HAP-1 (cell line): ENCODE measurements around the gene AMOTL2.

Experiments
- DNase-seq, 2 experiments: peaks; one replicate each; pipeline ENCODE4 v3.0.0-alpha.2; 2016 to 2020; ENCODE audit warnings: low spot score in 2 of 2
- H3K27me3 ChIP-seq: fragments of 250-450 bp; sonication (Bioruptor Pico); 2 replicates; pipeline ENCODE4 v1.5.1; 2020; ENCODE audit warnings: low read depth, mild to moderate bottlenecking, moderate library complexity
- H3K36me3 ChIP-seq: fragments of 250-450 bp; sonication (Bioruptor Pico); replicated peaks from 2 replicates; pipeline ENCODE4 v1.5.1; 2020; ENCODE audit warnings: mild to moderate bottlenecking
- H3K4me1 ChIP-seq: fragments of 250-450 bp; sonication (Bioruptor Pico); 2 replicates; pipeline ENCODE4 v1.5.1; 2020; ENCODE audit warnings: mild to moderate bottlenecking
- H3K4me3 ChIP-seq: fragments of 250-450 bp; sonication (Bioruptor Pico); 2 replicates; pipeline ENCODE4 v1.5.1; 2020; ENCODE audit warnings: mild to moderate bottlenecking, moderate library complexity
- H3K9me3 ChIP-seq: fragments of 250-450 bp; sonication (Bioruptor Pico); 2 replicates; pipeline ENCODE4 v1.5.1; 2020; ENCODE audit warnings: mild to moderate bottlenecking, moderate library complexity
- in situ Hi-C: fragments of 300-500 bp; cut with MboI; formaldehyde crosslinking; loops from 3 replicates; pipeline ENCODE4 v1.14.3; 2020; ENCODE audit warnings: low sequenced_read_pairs, inconsistent platforms, mixed read lengths

The AMOTL2 gene

DNA sequence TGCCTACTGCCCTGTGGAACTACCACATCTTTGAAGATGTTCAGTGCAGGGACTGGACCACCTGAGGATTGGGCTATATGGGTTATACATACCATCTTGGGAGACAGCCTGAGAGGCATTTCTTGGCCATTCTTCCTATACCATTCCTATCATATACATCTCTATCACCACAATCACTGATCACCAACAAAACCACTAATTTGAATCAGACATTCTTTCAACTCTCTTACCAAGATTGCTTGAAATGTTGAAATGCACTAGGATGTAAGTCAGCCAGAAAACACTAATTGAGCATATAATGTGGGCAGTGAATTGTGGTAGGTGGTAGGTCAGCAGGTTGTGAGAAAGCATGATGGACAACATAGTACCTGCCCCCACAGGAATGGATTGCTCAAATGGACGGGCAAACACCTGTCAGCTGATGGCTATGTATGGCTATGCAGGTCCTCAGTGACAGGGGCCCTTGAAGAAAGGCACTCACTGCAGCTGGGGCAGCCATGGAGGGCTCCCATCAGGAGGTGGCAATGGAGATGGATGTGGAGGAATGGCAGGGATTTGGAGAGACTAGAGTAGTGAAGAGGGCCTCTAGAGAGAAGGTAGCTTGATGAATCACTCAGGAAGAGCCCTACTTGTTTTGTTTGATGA lies 49.1 kb downstream of the AMOTL2 start:
- H3K4me1 ChIP-seq: peaks cover 29% of the 10 kb centered on the region
- no peak for DNase-seq
- H3K4me3 ChIP-seq: no peak overlapping the region
- H3K27me3 ChIP-seq: no peaks in the 10 kb centered on the region
- no peaks in the 10 kb centered on the region for H3K36me3 ChIP-seq
- in situ Hi-C loops: no loop called here
- no peaks in the 10 kb centered on the region for H3K9me3 ChIP-seq

DNA sequence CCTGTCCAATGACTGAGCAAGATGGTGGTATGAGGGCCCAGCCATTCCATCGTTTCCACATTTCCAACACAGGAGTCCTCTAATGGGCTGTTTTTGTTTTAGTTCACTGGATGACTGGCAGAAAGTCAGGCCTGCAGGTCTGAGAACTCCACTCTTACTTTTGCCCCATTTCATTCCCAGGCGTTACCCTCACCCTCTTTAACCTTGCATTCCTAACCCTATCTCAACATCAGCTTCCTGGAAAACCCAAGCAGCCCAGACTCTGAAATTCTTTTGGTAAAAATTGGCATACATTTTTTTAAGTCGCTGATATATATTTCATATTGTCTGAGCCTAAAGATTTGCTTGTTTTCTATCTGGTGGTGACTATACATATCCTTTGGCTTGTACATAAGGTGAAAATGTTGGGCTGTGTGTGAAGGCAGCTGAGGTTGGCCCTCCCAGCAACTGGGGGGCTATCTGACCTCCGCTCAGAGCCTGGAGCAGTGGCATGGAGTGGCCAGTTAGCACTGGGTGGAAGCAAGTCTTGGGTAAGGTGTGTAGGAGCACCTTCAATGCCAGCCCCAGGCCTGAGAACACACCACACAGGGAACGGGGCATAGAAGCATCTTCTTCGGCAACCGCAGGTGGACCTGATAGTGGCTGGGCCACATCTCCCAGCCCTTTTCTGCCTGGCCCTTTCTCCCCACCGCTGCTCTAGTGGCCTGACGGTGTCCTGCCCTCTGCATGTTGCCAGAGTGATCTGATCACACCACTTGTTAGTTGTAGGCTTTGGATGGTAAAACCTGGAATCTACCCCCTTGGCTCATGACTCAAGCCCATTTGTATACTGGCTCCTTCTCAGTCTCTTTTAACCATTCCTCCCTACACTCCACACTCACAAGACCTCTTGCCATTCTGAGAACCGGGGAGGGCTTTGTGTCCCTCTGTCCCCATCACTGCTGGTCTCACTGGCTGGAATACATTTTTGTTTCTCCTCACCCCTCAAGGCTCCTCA lies 50.0 kb downstream of the AMOTL2 start:
- H3K4me1 ChIP-seq: peaks cover 24% of the 10 kb centered on the region
- no peaks in the 10 kb centered on the region for H3K27me3 ChIP-seq
- in situ Hi-C loops: no loop called here
- DNase-seq: no peak
- H3K36me3 ChIP-seq: no peaks in the 10 kb centered on the region
- no peak overlapping the region for H3K4me3 ChIP-seq
- no peaks in the 10 kb centered on the region for H3K9me3 ChIP-seq

DNA sequence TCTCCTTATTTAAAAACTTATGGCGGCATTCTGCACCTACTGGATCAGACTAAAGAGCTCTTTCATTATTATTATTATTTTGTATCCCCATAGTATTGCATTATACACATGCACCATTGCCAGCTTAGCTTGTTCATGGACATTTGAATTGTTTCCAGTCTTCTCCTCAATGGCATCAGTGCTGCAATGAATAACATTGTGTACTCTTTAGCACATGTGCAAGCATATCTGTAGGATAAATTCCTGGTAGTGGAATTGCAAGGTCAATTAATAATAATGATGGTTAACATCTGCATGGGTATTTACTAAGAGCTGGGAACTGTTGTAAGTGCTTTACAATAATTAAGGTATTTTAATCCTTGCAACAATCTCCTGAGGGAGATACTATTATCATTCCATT lies 52.0 kb downstream of the AMOTL2 start:
- in situ Hi-C loops: no loop called here
- no peak for DNase-seq
- Histone ChIP-seq H3K9me3 (no peaks in the 10 kb centered on the region), H3K4me1 (peaks cover 10% of the 10 kb centered on the region), H3K4me3 (no peak overlapping the region), H3K27me3 (no peaks in the 10 kb centered on the region), H3K36me3 (no peaks in the 10 kb centered on the region)

DNA sequence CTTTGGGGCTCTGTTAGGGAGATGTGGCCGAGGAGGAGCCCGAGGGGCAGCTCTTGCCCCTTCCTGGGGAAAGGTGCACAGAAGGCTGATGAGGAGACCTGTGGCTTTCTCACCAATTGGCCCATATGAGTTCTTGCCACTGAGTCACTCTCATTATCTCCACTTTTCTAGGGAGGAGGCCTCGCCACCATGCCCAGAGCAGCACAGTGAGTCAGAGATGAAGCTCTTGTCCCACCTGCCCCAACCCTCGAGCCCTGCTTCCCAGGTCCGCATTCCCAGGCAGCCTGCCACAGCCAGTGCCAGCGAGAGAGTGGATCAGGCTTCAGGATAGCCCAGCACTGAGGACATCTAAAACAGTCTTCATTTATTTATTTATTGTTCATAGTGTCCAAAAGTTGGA lies 53.5 kb downstream of the AMOTL2 start:
- H3K4me1 ChIP-seq: no peaks in the 10 kb centered on the region
- no peaks in the 10 kb centered on the region for H3K9me3 ChIP-seq
- H3K36me3 ChIP-seq: no peaks in the 10 kb centered on the region
- H3K27me3 ChIP-seq: no peaks in the 10 kb centered on the region
- no peak overlapping the region for H3K4me3 ChIP-seq
- in situ Hi-C loops: no loop called here
- no peak for DNase-seq

DNA sequence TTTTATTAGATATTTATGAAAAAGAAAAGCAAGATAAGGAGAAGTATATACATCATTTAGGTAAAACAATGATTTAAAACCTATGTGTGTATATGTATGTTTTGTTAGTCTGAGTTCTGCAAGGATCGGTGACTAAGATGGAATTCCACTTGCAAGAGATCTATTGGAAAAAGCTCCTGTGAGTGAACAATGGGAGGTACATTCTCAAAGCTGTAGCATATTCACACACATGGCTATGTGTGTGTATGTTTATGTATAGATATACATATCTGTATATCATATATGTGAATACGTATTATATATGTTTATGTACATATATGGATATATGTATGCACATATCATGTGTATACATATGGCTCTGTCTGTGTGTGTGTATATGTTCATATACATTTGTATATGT lies 54.3 kb downstream of the AMOTL2 start:
- in situ Hi-C loops: no loop called here
- H3K4me1 ChIP-seq: no peaks in the 10 kb centered on the region

DNA sequence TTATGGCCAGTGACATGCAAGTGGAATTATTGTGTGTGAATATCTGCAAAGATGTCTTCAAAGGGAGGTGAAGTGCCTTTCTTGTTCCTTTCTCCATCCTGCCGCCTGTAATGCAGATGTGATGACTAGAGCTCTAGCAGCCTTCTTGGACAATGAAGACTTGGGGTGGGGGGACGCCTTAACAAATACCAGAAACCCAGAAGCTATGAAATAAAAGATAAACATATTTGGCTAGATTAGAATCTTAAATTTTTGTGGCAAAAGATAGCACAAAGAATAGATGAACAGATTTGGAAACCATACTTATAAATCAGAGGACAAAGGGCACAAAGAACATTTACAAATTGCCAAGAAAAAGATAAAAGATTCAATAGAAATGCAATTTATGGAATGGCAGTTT lies 56.1 kb downstream of the AMOTL2 start:
- no peaks in the 10 kb centered on the region for H3K27me3 ChIP-seq
- peaks cover 4% of the 10 kb centered on the region; the same call in 1 of the 2 replicates for H3K4me1 ChIP-seq
- H3K9me3 ChIP-seq: no peaks in the 10 kb centered on the region
- DNase-seq: no peak
- in situ Hi-C loops: no loop called here
- no peaks in the 10 kb centered on the region for H3K36me3 ChIP-seq
- H3K4me3 ChIP-seq: no peak overlapping the region

More for the DNA sequence above, 54.3 kb downstream of the AMOTL2 start:
- H3K27me3 ChIP-seq: no peaks in the 10 kb centered on the region
- no peak for DNase-seq
- H3K4me3 ChIP-seq: no peak overlapping the region
- H3K36me3 ChIP-seq: no peaks in the 10 kb centered on the region
- no peaks in the 10 kb centered on the region for H3K9me3 ChIP-seq

DNA sequence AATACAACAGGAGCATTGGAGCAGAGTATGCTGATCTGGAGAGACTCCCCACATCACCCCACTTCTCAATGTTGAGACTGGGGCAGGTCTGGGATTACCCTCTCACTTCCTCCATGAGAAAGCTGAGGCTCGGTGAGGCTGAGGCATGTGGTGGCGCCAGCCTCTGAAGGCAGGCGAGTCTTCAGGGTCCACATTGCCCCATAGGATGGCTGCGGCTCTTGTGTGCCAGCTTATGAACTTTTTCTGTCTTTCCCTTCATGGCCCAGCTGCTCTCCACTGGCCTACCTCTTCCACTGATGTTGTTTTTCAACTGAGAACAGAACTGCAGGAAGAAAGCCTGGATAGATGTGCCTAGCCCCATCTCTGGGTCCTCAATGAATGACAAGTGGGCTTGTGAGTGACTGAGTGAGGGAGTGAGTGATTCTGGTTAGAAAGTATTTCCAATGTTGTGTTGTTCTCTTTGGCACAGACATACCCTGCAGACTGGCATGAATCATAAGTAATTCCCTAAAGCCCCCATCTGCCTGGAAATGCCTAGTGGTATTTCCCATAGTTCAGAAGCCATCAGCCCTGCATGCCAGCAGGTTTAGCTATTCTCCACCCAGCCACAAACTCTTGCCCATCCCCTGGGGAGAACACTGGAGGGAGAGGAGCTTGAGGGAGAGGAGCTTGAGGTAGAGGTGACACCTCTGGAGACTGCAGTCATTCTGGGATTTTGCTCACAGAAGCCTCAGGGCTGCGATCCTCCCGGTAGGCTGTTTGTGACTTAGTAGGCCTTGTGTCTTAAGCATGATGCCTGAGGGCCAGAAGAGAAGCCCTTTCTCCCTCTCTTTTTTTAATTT lies 56.9 kb downstream of the AMOTL2 start:
- no peaks in the 10 kb centered on the region for H3K36me3 ChIP-seq
- peaks cover 4% of the 10 kb centered on the region; the same call in 1 of the 2 replicates for H3K4me1 ChIP-seq
- in situ Hi-C loops: no loop called here
- DNase-seq: no peak
- H3K27me3 ChIP-seq: no peaks in the 10 kb centered on the region
- no peak overlapping the region for H3K4me3 ChIP-seq
- H3K9me3 ChIP-seq: no peaks in the 10 kb centered on the region

DNA sequence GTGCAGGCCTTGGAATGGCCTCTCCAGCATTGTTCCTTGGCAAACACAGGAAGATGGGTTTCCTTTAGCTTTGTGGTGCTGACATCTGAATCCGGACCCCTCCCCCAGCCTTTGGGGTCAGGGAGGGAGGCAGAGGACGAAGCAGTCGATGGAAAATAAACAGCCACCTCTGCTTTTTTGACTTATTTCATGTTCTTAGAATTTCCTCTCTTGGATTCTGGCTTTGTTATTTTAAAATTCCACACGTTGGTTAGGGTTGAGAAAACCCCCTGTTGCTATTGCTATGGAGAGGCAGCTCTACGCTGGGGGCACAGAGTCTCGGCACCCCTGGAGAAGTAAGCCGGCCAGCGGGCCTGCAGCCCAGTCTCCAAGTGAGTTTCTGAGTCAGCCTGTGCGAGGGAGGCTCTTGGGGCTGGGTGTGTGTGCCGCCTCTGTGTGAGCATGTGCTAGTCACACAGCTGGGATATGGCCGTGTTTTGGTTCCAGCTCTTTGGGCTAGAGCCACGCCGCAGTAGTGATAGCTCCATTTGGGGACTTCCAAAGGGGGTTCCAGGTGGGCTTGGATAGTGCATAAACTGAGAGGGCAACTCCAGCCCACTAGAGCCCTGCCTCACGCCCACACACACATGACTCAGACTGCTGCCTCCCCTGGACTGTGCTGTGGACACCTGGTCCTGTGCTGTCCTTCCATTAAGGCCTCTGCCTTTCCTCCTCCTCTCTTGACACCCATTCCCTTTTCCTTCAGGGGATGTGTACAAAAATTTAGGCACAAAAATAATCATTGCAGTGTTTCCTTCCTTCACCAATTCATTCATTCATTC lies 58.8 kb downstream of the AMOTL2 start:
- in situ Hi-C loops: no loop called here
- Histone ChIP-seq H3K27me3 (no peaks in the 10 kb centered on the region), H3K36me3 (no peaks in the 10 kb centered on the region), H3K4me3 (no peak overlapping the region), H3K4me1 (peaks cover 4% of the 10 kb centered on the region; the same call in 1 of the 2 replicates), H3K9me3 (no peaks in the 10 kb centered on the region)
- no peak for DNase-seq

DNA sequence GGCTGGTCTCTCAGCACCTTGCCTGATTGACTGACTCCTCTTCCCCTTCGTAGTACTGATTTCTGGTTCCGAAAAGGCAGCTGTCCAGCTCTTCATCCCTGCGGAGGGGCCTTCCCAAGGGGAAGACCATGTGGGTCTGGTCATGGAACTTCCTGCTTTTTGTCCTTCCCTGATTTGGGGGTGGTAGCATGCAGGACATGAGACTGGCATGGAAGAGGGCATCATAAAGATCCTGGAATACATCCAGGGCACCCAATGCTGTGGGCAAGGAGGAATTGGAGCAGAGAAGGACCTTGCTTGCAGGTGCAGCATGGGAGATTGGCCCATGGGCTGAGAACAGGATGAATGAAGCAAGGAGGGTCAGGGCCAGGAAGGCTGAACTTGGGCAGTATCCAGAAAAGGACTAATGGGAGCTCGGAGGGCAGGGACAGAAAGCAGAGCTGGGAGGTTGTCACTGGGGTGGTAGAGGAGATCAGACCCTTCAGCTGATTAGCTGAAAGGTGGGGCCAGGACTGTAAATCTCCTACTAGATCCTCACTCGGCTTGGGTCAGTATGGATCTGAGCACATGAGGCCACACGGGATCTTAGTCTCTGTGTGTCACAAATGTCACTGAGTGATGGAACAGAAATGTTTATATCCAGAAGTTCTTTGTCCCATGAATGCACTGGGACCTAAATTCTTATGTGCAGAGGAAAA lies 59.5 kb downstream of the AMOTL2 start:
- H3K4me1 ChIP-seq: peaks cover 4% of the 10 kb centered on the region; the same call in 1 of the 2 replicates
- in situ Hi-C loops: no loop called here
- H3K36me3 ChIP-seq: no peaks in the 10 kb centered on the region
- no peaks in the 10 kb centered on the region for H3K9me3 ChIP-seq
- no peaks in the 10 kb centered on the region for H3K27me3 ChIP-seq
- H3K4me3 ChIP-seq: no peak overlapping the region
- DNase-seq: no peak

DNA sequence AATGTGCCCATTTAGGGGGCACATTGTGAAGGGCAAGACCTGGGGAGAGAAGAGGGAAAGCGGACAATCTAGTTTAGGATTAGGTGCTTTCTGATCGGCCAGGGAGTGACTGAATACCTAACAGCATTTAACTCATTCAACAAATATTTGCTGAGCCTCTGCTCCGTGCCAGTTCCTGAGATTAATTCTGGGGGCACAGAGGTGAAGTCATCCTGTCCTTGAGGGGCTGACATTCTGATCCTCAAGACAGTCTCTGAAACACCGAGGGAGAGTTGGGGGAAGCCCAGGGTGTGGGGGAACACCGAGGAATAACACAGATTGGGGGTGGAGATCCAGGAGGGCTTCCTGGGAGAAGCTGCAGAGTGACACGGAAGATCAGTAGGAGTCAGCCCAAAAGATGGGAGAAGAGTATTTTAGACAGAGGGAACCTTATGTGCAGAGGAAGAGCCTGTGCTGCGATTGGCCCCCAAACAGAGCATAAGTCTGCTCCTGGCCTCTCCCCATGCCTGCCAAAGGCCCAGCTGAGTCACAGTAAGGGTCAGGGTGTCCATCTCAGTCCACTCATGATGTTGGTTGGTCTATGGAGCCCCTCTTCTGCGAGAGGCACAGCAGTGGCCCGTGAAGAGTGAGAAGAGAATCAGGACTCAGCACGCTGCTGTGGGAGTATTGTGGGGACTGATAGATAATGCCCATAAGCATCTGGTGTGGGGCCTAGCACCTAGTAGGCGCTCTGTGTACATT lies 60.2 kb downstream of the AMOTL2 start:
- Histone ChIP-seq H3K4me3 (no peak overlapping the region), H3K9me3 (no peaks in the 10 kb centered on the region), H3K4me1 (peaks cover 4% of the 10 kb centered on the region; the same call in 1 of the 2 replicates), H3K27me3 (no peaks in the 10 kb centered on the region), H3K36me3 (no peaks in the 10 kb centered on the region)
- no peak for DNase-seq
- in situ Hi-C loops: no loop called here

DNA sequence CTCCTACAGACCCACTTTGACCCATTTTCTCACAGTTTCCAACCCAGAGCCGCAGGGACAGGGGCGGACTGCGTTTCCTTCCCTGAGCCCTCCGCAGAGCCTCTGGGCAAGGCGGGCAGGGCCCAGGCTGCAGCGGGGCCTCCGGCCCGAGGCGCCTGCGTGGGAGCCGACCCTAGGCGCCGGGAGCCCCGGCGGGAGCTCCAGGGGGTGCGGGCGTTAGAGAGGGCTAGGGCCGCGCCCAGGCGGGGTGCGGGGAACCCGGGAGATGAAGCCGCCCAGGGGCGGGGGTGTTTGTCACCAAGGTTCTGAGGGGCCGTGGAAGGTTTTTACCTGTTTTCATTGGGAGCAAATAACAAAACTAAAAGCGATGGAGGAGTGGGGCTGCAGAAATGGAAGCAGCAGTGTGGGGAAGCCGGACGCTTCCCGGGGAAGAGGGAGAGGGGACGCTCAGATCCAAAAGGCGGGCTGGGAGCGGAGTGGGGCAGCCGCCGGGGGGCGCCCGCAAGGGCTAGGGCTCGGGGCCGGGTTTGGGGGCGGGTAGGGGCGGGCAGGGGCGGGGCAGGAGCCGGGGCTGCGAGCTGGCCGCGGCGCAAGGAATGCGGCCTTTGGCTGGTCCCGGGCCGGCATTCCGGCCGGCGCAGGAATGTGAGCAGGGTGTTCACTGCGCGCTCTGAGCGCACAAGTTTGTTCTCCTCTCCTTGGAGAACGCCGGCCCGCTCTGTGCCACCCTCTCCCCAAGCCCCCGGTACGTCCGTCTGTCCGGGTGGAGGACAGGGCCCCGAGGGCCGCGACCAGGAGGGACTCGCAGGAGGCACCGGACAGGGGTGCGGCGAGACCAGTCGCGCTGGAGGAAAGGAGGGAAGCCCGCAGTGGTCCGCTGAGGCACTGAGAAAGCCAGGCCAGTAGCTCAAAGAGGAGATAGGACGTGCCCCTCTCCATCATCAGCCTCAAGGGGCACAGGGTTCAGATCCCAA lies 61.1 kb downstream of the AMOTL2 start:
- H3K36me3 ChIP-seq: no peaks in the 10 kb centered on the region
- no peak overlapping the region for H3K4me3 ChIP-seq
- no peaks in the 10 kb centered on the region for H3K27me3 ChIP-seq
- in situ Hi-C loops: no loop called here
- peaks cover 9% of the 10 kb centered on the region for H3K4me1 ChIP-seq
- DNase-seq: peak in 1 of 2 experiments; percentile 40
- no peaks in the 10 kb centered on the region for H3K9me3 ChIP-seq
